NCI-H2227 treated with DMSO at 0.1 percent for 48 hours (cell line): Measurements from ENCODE around the gene ATP1A4.

ENCODE experiments used
- DNase-seq: peaks from one replicate; lab custom pipeline; 2025; lab: John Stamatoyannopoulos, UW

ATP1A4 gene

GRCh38 chr1:160177231-160177630 lies 25.8 kb downstream of the ATP1A4 start:
- DNase-seq, result no peak

GRCh38 chr1:160177667-160178066 lies 26.3 kb downstream of the ATP1A4 start:
- no peak for DNase-seq

- DNase-seq, result no peak
These were observed 27.3 kb downstream of the ATP1A4 start for GRCh38 chr1:160178731-160179130.

GRCh38 chr1:160179336-160179735 lies 27.9 kb downstream of the ATP1A4 start:
- DNase-seq, result no peak

- DNase-seq, result no peak
These were observed 34.8 kb downstream of the ATP1A4 start for GRCh38 chr1:160186246-160186645.

- no peak for DNase-seq
These were observed 35.3 kb downstream of the ATP1A4 start for GRCh38 chr1:160186729-160187128.

- DNase-seq, result no peak
These were observed 36.0 kb downstream of the ATP1A4 start for GRCh38 chr1:160187407-160187806.

GRCh38 chr1:160188341-160188740 lies 36.9 kb downstream of the ATP1A4 start:
- DNase-seq, result no peak

GRCh38 chr1:160189649-160190625 lies 38.5 kb downstream of the ATP1A4 start, which contains the start of gene CASQ1:
Gene CASQ1 (plus strand): TSS chr1:160190575. CDS start chr1:160190752, 177 bp downstream.
- DNase-seq, result no peak

GRCh38 chr1:160191756-160192155 lies 40.4 kb downstream of the ATP1A4 start:
- no peak for DNase-seq

- DNase-seq, result no peak
These were observed 40.8 kb downstream of the ATP1A4 start for GRCh38 chr1:160192234-160192633.

- peak; percentile 78 for DNase-seq
These were observed 41.9 kb downstream of the ATP1A4 start for GRCh38 chr1:160193091-160193819.

- DNase-seq, result no peak
These were observed 42.7 kb downstream of the ATP1A4 start for GRCh38 chr1:160193832-160194736.

GRCh38 chr1:160194737-160195059 lies 43.3 kb downstream of the ATP1A4 start:
- no peak for DNase-seq

- no peak for DNase-seq
These were observed 44.7 kb downstream of the ATP1A4 start for GRCh38 chr1:160196143-160196542.

GRCh38 chr1:160197231-160197630 lies 45.8 kb downstream of the ATP1A4 start:
- no peak for DNase-seq

GRCh38 chr1:160200786-160201185 lies 49.4 kb downstream of the ATP1A4 start:
- no peak for DNase-seq

- DNase-seq, result no peak
These were observed 53.3 kb downstream of the ATP1A4 start for GRCh38 chr1:160204526-160205241.

GRCh38 chr1:160205242-160206035 lies 54.0 kb downstream of the ATP1A4 start, which contains the start of gene PEA15:
Gene PEA15 (plus strand): TSS chr1:160205384. CDS start chr1:160211545, 6,161 bp downstream.
- DNase-seq, result peak; percentile 56

GRCh38 chr1:160206036-160206389 lies 54.6 kb downstream of the ATP1A4 start:
- no peak for DNase-seq
